Measurements from ENCODE around the gene STON2.
"Not testable (repeated sequence)": the region's sequence is repeated elsewhere in the genome, so short reads cannot be mapped to it uniquely, and the experiment has no call there.

The STON2 gene

DNA sequence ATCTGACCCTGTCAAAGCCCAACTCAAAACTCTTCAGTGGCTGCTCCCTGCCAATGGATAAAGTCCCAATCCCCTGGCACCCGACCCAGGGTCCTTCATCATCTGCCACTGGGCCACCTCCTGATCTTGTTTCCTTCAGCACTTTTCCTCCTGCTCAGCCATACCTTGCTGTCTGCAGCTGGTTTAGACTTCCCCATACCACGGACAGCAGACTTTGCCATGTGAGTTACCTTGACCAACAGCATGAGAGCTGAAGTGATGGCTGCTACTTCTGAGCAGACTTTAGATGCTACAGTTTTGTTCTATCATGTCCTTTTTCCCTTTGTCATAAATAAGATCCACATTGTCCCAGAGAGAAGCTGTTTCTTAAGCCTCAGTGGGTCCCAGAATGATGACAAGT is 33.3 kb upstream of the STON2 start:
- no peak overlapping the region for H3K4me3 ChIP-seq (ENCODE audit: control insufficient read depth, low read depth, low read length)
- TF ChIP-seq, protein P1, sequence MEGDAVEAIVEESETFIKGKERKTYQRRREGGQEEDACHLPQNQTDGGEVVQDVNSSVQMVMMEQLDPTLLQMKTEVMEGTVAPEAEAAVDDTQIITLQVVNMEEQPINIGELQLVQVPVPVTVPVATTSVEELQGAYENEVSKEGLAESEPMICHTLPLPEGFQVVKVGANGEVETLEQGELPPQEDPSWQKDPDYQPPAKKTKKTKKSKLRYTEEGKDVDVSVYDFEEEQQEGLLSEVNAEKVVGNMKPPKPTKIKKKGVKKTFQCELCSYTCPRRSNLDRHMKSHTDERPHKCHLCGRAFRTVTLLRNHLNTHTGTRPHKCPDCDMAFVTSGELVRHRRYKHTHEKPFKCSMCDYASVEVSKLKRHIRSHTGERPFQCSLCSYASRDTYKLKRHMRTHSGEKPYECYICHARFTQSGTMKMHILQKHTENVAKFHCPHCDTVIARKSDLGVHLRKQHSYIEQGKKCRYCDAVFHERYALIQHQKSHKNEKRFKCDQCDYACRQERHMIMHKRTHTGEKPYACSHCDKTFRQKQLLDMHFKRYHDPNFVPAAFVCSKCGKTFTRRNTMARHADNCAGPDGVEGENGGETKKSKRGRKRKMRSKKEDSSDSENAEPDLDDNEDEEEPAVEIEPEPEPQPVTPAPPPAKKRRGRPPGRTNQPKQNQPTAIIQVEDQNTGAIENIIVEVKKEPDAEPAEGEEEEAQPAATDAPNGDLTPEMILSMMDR (conservative IDR thresholded peaks at IDR 0.05; ENCODE audit: control insufficient read depth, insufficient read depth, low read depth, low read length), result no peak
- DNase-seq (ENCODE audit: low read depth), result no peak

DNA sequence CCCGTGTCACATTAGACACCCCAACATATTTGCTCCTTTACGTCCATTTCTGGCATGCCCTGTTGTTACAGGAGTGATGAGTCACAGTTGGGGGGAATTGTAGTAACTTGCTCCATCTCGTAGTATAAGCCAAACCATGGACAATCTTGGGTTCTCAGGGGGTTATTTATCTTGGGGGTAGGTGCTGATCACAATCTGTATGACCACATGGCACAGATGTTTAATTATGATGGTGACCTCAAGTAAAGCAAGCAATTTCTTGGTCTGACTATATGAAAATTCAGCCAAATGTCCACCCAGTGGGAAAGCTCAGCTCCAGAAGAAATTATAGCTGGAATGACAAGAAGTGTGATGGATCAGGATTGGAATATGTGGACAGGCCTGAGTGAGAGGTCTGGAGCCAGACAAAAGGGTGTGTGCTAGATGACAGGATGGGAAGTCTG is 32.1 kb upstream of the STON2 start:
- no peak for DNase-seq (ENCODE audit: low read depth)
- no peak overlapping the region for H3K4me3 ChIP-seq (ENCODE audit: control insufficient read depth, low read depth, low read length)
- TF ChIP-seq, protein P1 (conservative IDR thresholded peaks at IDR 0.05; ENCODE audit: control insufficient read depth, insufficient read depth, low read depth, low read length), result no peak

DNA sequence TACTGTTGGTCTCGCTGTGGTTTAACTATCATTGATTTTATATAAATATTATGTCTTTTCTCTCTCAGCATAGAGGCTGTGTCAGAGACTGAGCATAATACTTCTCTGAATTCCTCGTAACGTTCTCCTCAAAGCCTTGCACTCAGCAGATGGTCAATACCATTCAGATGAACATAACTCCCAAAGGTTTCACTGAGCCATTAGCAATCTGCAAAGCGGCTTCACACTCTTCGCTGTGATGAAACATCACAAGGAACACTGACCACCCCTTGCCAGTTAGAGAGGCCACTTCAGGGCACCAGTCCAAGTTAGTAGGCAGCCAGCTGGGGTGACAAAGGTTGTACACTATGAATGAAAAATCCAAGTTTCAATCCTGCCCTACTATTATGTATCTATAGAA is 30.1 kb upstream of the STON2 start:
- TF ChIP-seq, protein P1 (conservative IDR thresholded peaks at IDR 0.05; ENCODE audit: control insufficient read depth, insufficient read depth, low read depth, low read length), result no peak
- no peak for DNase-seq (ENCODE audit: low read depth)
- no peak overlapping the region for H3K4me3 ChIP-seq (ENCODE audit: control insufficient read depth, low read depth, low read length)

DNA sequence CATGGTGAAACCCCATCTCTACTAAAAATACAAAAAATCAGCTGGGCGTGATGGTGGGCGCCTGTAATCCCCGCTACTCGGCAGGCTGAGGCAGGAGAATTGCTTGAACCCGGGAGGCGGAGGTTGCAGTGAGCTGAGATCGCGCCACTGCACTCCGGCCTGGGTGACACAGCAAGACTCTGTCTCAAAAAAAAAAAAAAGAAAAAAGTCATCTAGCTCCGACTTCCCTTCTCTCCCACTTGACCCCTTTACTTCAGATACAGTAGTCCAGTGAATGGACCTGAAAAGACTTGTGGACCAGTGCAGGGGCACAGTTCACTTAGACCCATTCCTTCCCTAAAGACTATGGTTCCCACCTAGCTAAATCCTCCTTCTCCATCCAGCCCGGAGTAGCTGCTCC is 29.6 kb upstream of the STON2 start:
- not testable (repeated sequence) for DNase-seq (ENCODE audit: low read depth); H3K4me3 ChIP-seq (ENCODE audit: control insufficient read depth, low read depth, low read length)

DNA sequence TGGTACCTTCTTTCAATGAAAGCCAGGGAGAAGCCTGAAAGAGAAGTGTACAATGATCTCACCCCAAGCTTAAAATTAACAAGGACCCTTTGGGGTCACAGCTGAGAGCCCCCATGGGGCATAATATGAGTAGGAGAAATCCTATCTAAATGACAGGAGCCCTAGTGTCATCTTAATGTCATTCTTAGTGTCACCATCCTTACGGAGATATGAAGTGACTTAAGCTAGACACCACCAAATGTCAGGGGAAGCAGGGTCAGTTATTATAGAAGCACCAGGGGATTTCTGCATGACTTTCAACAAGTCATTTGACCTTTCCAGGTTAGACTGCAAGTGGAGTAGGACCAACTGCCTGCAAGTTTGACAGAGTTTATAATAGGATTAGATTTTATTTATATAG is 28.9 kb upstream of the STON2 start:
- DNase-seq (ENCODE audit: low read depth), result no peak
- no peak overlapping the region for H3K4me3 ChIP-seq (ENCODE audit: control insufficient read depth, low read depth, low read length)
- TF ChIP-seq, protein P1 (conservative IDR thresholded peaks at IDR 0.05; ENCODE audit: control insufficient read depth, insufficient read depth, low read depth, low read length), result no peak

DNA sequence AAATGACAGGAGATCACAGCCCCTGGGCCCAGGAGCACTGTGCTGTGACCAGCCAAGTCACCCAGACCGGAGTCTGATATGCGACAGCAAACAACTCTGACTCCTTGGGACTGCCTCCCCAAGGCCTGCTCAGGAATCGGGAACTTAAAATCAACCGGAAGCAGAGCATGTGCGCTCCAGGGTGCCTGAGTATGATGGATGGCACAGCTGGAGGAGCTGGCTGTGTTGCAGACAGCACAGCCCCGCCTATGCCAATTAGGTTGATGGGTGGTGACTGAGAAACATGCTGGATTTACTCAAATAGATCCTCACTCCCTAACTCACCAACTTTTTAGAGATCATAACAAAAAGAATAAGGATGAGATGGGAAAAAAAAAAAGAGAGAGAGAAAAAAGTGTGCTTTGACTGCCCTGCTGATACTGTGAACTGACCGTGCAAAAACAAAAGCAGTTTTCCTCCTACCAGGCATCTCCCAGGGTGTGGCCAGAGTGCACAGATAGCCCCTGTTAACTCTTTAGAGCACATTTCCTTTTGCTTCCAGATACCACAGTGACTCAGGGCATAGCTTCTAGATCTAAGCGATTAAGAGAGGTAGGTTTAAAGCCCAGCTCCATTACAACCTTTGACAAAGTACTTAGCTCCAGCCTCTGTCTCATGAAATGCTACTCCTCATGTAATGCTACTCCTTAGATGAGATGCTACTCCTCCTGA is 27.4 kb upstream of the STON2 start:
- no peak overlapping the region for H3K4me3 ChIP-seq (ENCODE audit: control insufficient read depth, low read depth, low read length)
- DNase-seq (ENCODE audit: low read depth), result no peak
- TF ChIP-seq, protein P1 (conservative IDR thresholded peaks at IDR 0.05; ENCODE audit: control insufficient read depth, insufficient read depth, low read depth, low read length), result no peak

DNA sequence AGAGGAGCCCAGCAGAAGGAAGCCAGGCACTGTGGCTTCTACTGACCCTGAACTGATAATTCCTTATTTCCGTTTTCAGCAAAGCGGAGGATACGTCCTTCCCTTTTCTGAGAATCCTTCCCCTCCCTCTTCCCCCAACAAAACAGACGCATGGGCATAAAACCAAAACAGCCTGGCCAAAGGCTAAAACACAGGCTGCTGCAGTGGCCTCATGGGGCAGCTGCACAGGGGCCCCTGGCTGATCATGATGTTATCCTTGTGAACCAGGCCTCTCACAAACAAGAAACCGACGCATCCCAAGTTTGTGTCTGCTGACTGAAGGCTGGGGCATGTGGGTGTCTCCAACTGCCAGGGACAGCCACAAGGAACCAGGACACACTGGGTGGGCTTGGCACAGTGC is 23.4 kb upstream of the STON2 start:
- H3K4me3 ChIP-seq (ENCODE audit: control insufficient read depth, low read depth, low read length), result no peak overlapping the region
- no peak for DNase-seq (ENCODE audit: low read depth)
- TF ChIP-seq, protein P1 (conservative IDR thresholded peaks at IDR 0.05; ENCODE audit: control insufficient read depth, insufficient read depth, low read depth, low read length), result no peak

Data from fibroblast of mammary gland (primary cell).